GM19395 (cell line): Measurements from ENCODE around the gene ZNF396.

ENCODE experiments used
- ATAC-seq: cut with Tn5 transposase; IDR thresholded peaks from one replicate; pipeline ENCODE4 v1.9.1; 2021; ENCODE audit warnings: mild to moderate bottlenecking, moderate library complexity; ENCODE audit not compliant: unreplicated experiment

ZNF396 gene

DNA sequence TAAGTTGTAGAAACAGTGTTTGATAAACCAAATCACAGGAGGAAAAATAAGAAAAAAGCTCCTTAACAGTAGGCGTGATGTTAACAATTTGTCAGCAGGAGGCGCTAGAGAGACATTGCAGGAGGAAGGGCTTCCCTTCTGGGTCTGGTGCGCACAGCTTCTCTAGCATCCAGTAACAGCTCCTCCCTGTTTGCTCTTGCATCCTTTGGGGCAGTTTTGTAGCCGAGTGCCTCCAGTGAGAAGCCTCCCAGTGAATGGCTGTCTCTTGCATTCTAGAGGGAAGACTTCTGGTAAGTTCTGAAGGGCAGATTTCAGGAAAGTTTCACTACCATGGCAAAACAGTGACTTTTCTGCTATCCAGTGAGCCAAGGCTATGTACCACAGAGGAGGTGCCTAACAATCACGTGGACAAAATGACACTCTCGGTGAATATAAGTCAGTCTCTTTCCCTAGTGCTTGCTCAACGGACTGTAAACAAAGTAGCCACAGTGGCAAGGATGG lies 9.5 kb upstream of the ZNF396 start:
- peak; percentile 91 for ATAC-seq

DNA sequence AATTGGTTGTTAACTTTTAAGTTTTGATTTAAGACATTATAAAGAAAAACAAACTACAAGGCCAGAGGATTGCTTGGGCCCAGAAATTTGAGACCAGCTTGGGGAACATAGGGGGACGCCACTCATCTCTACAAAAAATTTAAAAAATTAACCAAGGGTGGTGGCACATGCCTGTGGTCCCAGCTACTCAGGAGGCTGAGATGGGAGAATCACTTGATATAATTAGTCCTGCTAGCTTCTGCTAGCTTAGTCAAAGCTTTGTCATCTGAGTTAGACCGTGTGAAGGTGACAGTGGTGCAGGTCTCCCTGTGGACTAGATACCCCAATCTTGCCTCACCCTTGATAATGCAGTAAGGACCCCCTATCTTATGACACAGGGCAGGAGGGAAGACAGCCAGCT lies 6.0 kb upstream of the ZNF396 start:
- no peak for ATAC-seq

DNA sequence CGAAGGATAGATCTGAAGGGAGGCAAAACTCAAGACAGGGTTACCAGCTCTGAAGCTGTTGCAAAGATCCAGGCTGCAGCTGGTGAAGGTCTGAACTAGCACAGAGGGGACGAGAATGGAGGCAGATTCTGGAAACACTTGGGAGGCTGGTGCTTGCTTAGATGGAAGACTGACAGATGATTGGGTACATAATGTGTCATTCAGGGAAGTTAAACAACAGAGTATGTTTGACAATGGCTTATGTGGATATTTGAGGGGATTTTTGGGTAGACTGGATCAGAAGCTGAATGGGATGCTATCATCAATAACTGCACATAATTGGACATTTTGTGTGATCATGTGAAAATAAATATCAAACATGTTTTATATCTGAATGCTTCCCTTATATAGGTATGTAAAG lies 2.3 kb upstream of the ZNF396 start:
- ATAC-seq = no peak

DNA sequence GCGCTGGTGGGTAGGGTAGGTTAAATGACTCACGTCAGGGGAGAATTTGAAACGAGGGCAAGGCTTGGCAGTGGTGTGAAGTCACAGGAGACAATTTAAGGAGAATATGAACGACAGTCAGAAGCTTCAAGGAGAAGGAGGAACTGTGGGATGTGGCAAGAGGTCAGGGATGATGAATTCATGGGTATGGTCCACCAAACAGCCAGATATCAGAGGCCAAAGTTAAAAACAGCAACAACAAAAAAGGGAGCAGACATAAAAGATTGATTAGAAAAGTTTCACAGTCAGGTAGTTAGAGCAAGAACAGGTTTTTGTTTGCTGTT lies 1.4 kb upstream of the ZNF396 start:
- no peak for ATAC-seq

DNA sequence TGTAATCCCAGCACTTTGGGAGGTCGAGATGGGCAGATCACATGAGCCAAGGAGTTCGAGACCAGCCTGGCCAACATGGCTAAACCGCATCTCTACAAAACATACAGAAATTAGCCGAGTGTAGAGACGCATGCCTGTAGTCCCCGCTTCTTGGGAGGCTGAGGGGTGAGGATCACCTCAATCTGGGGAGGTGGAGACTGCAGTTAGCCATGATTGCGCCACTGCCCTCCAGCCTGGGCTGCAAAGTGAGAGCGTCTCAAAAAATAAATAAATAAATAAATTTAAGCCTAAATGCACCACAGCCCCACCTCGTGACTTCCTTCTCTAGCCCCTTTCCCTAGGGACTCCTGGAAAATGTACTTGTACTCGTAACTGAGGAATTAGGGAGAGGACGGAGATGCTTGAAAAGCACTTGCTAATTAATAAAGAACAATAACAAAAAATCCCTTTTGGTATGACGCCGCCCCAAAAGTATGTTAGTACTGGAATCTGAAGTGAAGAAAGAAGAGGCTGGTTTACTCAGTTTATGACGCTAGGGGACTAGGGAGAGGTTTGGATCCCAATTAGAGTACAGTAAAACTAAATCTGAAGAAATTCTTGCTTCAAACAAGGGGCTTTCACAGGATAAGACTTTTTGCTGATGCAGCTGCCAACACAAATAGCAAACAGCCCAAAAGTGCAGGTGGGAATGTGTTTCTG lies 887 bp upstream of the ZNF396 start:
- ATAC-seq = no peak

DNA sequence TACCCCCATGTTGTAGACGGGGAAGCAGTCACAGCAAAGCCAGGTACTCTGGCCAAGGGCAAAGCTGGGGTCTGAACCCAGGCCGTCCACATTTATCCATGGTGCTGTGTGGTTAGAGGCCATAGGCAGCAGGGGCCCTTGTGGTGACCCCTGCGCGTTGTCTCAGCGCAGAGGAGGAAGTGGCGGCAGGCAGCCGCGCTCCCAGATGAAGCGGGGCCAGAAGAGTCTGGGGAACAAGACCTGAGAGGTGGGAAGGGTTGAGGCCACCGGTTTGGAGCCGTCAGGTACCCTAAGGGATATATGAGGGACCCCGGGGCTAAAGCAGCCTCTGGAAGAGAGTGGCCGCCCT lies 770 bp downstream of the ZNF396 start:
- peak; percentile 69 for ATAC-seq

DNA sequence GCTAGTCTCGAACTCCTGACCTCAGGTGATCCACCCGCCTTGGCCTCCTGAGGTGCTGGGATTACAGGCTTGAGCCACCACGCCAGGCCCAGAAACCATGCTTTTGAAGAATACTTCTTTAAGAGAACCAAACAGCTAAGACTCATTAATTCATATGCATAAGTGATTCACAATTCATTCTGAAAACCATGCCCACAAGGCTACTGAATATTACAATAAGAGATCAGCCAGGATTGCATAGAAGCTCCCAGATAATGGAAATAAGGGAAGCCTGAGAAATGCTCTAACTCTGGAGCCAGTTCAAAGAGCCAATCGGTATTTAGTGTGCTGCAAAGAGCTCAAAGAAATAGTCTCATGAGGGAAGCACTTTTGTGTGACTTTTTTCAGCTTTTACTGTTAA lies 2.4 kb downstream of the ZNF396 start:
- no peak for ATAC-seq

DNA sequence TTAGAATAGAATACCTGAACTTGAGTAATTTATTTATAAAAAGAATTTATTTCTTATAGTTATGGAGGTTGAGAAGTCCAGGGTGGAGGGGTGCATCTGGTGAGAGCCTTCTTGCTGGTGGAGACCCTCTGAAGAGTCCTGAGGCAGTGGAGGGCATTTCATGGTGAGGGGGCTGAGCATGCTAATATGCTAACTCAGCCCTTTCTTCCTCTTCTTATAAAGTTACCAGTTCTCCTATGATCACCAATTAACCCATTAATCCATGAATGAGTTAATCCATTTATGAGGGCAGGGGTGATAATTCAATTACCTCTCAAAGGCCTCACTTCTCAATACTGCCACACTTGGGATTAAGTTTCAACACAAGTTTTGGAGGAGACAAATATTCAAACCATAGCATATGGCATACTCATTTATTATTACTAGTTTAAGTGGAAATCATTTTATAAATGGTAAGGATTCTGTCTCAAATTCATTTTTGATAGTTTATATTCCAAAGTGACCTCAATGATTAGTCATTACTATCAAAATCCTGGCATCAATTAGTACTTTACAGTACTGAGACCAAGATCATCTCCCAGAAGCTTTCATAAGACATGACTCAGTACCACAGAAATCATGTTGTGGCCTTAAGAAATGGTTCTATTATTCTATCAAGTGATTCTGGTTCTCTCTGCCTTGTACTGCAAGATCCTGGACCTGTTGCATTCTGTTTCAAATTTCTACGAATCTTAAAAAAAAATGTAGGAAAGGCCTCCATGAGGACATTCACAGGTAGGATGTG lies 5.5 kb downstream of the ZNF396 start:
- no peak for ATAC-seq

DNA sequence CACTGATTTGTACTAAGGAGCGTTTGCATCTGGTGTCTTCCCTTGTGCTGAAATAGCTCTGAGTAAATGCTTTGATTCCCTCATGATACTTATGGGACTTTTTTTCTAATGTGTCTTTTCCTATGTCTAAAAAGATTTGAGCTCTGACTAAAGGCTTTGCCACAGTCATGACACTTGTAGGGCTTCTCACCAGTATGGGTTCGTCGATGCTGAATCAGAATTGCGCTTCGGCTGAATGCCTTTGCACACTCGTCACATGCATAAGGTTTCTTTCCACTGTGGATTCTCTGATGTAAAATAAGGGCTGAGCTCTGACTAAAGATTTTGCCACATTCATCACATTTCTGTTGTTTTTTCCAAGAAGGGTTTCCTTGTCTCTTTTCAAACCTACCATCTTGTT lies 8.0 kb downstream of the ZNF396 start:
- ATAC-seq = no peak

DNA sequence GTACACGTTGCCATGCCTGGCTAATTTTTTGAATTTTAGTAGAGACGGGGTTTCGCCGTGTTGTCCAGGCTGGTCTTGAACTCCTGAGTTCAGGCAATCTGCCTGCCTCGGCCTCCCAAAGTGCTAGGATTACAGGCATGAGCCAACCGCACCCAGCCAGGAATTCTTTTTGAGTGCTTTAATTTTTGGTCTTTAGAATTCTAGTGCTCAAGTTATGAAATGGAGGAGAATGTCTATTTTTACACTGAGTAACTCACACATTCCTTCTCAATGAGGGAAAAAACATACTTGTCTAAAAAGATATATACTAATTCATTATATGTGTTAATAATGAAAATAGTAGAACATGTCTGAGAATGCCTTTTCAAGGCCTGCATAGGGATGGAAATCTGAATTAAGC lies 8.5 kb downstream of the ZNF396 start:
- ATAC-seq = no peak

DNA sequence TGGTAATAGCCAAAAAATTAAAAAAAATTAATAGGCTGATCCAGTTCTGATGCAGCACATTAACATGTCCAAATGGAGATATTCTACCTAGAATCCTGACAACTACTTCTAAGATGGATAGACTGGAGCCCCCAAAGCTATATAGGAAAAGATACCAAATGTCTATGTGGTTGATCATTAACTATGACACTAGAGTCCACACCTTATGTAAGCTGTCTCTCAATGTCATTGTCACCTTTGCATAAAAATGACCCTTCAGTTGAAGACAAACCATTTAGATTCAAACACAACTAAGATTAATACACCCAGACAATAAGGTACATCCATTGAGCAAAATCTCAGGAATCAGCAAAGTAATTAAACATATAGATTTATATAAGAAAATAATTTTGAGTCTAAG lies 14.6 kb downstream of the ZNF396 start:
- ATAC-seq = no peak

DNA sequence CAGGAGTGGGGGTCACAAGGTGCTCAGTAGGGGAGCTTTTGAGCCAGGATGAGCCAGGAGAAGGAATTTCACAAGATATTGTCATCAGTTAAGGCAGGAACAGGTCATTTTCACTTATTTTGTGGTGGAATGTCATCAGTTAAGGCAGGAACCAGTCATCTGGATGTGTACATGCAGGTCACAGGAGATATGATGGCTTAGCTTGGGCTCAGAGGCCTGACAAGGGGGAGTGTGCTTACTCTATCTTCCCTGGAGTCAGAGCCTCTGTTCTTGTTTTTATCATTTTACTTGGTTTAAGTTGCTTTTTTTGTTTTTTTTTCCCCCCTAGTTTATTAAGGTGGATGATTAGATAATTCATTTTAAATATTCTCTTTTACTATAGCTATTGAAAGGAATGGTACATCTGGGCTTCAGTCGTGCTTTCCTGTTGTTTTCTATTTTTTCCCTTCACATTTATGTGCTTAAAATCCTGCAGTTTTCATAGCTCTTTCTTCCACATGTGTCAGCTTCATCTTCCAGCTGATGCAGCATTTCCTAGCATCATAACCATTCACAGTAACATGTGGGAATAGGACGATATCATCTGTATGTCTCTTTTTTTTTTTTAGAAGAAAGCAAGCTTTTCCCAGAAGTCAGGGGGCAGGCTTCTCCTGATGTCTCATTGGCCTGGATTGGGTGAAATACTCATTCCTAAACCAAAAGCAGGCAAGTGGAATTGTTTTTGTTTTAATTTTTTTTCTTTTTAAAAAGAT lies 15.4 kb downstream of the ZNF396 start:
- no peak for ATAC-seq

DNA sequence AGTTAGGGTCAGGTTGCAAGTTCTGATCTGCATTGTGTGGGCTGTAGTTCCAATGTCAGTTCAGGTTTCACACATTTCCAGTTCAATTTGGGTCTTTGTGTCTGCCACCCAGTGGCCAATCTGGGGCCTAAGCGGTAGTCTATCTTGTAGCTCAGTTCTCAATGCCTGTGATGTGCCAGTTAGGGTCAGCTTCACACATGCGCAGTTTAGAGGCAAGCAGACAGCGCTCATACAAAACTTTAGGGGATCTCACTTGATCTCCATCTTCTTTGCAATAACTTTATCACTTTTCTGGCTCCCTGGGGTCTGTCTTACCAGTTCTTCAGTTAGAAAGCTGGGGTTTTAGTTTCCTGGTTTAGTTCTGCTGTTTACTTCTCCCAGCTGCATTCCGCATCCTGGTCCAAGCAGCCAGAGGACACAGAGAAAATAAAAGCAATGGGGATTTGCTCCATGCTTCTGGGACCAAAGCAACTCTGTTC lies 22.0 kb downstream of the ZNF396 start:
- peak; percentile 96 for ATAC-seq

DNA sequence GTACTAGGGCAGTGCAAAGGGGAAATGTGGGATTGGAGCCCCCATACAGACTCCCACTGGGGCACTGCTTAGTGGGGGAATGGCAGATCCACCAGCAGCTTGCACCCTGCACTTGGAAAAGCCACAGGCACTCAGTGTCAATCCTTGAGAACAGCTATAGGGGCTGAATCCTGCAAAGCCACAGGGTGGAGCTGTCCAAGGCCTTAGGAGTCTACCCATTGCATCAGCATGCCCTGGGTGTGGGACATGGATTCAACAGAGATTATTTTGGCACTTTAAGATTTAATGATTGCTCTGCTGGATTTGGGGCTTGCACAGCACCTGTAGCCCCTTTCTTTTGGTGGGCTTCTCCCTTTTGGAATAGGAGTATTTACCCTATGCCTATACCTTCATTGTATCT lies 24.4 kb downstream of the ZNF396 start:
- ATAC-seq = no peak

DNA sequence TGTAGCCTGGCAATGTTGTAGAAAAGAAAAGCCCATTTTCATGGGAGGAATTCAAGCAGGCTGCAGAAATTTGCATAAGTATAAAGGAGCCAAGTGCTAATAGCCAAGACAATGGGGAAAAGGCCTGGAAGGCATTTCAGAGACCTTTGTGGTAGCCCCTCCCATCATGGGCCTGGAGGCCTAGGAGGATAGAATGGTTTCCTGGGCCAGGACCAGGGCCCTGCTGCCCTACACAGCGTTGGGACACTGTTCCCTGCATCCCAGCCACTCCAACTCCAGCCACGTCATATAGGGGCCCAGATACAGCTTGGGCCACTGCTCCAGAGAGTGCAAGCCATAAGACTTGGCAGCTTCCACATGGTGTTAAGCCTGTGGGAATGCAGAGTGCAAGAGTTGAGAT lies 24.9 kb downstream of the ZNF396 start:
- ATAC-seq = no peak

DNA sequence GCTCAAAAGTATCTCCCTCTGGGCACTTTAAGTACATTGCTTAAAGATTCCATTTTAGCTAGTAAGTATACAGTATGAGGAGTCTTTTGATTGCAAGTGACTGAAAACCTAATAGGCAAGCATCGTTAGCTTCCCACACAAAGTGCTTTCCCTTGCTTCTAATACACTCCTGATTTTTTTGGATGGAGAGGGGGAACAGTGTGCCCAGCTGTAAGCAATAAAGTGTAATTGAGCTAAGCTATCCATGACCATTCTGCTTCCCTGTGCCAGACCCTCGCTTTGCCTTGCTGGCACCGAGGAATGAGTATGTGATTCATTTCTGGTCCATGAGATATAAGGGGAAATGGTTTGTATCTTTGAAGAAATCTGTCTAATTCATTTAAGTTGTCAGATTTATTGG lies 29.1 kb downstream of the ZNF396 start:
- ATAC-seq = no peak

DNA sequence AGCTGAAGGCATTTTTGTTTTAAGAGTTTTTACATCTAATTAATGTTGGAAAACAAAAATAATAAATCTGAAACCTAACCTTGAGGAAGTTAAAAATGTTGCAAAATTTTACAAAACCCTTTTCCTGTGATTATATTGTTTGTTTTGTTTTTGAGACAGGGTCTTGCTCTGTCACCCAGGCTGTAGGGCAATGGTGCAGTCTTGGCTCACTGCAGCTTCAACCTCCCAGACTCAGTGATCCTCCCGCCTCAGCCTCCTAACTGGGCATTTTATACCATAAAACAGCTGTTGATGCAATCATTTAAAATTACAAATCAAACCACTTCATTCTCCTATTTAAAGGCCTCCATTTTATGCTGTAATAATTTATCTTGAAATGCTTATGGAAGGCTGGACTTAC lies 31.2 kb downstream of the ZNF396 start:
- no peak for ATAC-seq

DNA sequence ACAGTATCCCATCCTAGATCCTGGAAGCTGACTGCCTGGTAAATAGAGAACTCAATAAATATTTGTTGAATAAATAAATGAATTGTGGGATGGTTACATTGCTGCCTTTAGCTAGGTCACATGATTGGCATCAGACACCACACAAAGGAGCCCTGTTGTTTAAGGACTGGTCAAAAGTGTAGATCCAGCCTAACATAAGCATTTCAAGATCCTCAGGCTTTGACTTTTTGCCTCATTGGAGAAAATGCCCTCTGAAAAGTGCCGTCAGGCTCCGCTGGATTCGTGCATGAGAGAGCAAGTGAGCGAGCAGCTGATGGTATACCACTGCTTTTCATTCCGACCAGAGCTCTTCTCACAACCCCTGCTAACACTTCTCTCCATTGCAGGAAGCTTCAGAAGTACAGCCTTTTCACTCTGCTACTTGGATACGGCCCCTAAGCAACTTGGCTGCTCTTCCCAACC lies 31.6 kb downstream of the ZNF396 start:
- no peak for ATAC-seq

DNA sequence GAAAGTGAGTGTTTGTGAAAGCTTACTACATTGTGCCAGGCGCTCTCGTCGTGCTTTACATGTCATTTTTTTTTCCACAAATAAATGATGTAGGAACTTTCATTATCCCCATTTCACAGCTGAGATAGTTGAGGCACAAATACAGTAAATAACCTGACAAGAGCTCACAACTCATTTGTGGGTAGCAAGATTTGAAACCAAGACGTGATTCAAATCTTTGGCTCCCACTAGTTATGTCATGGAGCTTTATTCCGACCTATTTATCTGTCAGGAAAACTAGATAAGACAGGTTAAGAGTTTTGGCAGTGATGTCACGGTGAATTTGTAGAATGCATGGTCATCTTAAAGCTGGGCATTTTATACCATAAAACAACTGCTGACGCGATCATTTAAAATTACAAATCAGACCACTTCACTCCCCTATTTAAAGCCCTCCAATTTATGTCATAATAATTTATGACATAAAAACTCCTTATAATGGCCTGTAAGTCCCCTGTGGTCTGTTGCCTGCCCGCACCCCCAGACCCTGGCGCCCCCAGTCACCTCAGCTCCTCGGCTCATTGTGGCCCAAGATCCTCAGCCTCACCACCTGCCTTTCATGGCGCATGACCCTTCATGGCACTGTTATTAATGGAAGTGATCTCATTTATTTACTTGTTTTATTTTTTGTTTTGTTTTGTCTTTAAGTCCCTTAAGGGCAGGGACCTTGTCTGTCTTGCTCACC lies 32.2 kb downstream of the ZNF396 start:
- ATAC-seq = no peak

DNA sequence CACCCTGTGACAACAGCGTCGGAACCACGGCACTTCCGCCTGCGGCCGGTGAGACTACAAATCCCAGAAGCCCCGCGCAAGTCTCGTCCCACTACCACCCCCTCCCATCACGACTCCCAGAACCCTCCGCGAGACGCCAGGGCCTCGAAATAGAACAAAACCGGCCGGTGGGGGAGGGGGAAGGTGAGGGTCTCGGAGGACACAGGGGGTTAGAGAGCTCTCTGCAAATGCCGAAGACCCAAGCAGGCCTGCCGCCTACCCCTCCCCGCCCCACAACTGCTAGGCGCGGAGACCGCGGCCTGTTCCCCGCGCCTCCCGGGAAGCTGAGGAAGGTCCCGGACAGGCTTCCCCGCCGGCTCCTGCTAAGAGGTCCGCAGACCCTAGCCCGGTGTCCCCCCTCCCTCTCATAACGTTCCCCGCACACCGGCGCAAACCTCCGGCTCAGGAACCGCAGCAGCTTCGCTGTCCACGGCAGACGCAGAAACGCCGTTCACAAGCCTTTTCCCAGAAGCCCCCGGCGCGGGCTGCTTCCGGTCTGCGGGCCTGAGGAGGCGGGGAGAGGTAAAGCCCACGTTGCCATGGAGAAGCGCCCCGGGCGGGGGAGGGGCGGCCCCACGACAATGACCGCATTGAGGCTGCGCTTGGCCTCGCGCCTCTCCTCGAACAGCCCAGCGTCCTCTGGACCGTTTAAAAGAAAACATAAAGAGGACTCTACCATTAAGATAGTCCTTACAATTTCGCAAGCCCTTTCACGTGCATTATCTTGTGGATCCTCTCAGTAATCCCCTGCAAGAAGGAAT lies 33.0 kb downstream of the ZNF396 start, which contains the start of gene ZNF24:
TSS of gene ZNF24 (minus strand) at position 485 of the 800 bp plus-strand sequence. CDS start 3,770 bp downstream, outside the sequence.
- peak; percentile 92 for ATAC-seq
